ENCODE results near the gene COG2. TPM values are rescaled to one million over a fixed set of nuclear protein-coding genes. Genes with fewer than 3 reads are reported as not detected.

Gene COG2
- total and polyA plus RNA-seq, 2 of the 13 experiments (the other 11 are each of a cell fraction or from before 2014, with no cell fraction given) = 16.8 to 36.3 TPM

DNA sequence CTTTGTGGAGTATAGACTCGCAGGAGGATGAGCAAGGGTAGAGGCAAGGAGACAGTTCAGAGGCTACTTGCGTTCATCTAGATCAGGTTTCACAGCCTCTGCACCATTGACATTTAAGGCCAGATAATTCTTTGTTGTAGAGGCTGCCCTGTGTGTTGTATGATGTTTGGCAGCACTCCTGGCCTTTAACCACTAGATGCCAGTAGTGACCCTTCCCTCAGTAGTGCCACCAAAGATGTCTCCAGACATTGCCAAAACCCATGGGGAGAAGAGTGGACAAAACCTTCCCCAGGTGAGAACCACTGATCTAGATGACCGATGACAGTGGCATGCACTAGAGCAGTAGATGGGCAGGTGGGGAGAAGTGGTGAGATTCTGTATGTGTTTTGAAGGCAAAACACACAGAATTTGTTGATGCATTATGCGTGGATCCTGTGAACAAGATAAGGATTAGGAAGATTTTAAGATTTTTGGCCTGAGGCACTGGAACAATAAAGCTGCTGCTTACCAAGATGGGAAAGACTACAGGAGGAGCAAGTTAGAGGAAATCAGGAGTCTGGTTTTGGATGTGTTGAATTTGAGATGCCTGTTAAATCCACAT, 9.9 kb upstream of the COG2 start (continued):
- TF ChIP-seq, protein P1, sequence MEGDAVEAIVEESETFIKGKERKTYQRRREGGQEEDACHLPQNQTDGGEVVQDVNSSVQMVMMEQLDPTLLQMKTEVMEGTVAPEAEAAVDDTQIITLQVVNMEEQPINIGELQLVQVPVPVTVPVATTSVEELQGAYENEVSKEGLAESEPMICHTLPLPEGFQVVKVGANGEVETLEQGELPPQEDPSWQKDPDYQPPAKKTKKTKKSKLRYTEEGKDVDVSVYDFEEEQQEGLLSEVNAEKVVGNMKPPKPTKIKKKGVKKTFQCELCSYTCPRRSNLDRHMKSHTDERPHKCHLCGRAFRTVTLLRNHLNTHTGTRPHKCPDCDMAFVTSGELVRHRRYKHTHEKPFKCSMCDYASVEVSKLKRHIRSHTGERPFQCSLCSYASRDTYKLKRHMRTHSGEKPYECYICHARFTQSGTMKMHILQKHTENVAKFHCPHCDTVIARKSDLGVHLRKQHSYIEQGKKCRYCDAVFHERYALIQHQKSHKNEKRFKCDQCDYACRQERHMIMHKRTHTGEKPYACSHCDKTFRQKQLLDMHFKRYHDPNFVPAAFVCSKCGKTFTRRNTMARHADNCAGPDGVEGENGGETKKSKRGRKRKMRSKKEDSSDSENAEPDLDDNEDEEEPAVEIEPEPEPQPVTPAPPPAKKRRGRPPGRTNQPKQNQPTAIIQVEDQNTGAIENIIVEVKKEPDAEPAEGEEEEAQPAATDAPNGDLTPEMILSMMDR (CRISPR knock-in tag; IDR thresholded peaks at IDR 0.05) = peak; percentile 94
- no peak for TF ChIP-seq XBP1 (CRISPR knock-in tag; IDR thresholded peaks at IDR 0.05)
- TF ChIP-seq, protein P2, sequence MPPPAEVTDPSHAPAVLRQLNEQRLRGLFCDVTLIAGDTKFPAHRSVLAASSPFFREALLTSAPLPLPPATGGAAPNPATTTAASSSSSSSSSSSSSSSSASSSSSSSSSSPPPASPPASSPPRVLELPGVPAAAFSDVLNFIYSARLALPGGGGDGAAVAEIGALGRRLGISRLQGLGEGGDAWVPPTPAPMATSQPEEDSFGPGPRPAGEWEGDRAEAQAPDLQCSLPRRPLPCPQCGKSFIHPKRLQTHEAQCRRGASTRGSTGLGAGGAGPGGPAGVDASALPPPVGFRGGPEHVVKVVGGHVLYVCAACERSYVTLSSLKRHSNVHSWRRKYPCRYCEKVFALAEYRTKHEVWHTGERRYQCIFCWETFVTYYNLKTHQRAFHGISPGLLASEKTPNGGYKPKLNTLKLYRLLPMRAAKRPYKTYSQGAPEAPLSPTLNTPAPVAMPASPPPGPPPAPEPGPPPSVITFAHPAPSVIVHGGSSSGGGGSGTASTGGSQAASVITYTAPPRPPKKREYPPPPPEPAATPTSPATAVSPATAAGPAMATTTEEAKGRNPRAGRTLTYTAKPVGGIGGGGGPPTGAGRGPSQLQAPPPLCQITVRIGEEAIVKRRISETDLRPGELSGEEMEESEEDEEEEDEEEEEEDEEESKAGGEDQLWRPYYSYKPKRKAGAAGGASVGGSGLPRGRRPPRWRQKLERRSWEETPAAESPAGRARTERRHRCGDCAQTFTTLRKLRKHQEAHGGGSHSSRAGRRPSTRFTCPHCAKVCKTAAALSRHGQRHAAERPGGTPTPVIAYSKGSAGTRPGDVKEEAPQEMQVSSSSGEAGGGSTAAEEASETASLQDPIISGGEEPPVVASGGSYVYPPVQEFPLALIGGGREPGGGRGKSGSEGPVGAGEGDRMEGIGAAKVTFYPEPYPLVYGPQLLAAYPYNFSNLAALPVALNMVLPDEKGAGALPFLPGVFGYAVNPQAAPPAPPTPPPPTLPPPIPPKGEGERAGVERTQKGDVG (CRISPR knock-in tag; IDR thresholded peaks at IDR 0.05; ENCODE audit: borderline replicate concordance) = no peak
- TF ChIP-seq ZFX (CRISPR knock-in tag; IDR thresholded peaks at IDR 0.05; ENCODE audit: low read depth) = peak; percentile 24; the same call in 1 of the 2 replicates
- TF ChIP-seq ZMYM3 (CRISPR knock-in tag; IDR thresholded peaks at IDR 0.05) = 0 out of 2 replicates have a peak, but pooled peaks have one; percentile 11
- peak; percentile 44; the same call in 1 of the 2 replicates for TF ChIP-seq ZMYM4 (CRISPR knock-in tag; IDR thresholded peaks at IDR 0.05)
- TF ChIP-seq, protein P3, sequence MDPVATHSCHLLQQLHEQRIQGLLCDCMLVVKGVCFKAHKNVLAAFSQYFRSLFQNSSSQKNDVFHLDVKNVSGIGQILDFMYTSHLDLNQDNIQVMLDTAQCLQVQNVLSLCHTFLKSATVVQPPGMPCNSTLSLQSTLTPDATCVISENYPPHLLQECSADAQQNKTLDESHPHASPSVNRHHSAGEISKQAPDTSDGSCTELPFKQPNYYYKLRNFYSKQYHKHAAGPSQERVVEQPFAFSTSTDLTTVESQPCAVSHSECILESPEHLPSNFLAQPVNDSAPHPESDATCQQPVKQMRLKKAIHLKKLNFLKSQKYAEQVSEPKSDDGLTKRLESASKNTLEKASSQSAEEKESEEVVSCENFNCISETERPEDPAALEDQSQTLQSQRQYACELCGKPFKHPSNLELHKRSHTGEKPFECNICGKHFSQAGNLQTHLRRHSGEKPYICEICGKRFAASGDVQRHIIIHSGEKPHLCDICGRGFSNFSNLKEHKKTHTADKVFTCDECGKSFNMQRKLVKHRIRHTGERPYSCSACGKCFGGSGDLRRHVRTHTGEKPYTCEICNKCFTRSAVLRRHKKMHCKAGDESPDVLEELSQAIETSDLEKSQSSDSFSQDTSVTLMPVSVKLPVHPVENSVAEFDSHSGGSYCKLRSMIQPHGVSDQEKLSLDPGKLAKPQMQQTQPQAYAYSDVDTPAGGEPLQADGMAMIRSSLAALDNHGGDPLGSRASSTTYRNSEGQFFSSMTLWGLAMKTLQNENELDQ (CRISPR knock-in tag; IDR thresholded peaks at IDR 0.05; ENCODE audit: borderline replicate concordance) = 0 out of 2 replicates have a peak, but pooled peaks have one; percentile 34
- TF ChIP-seq ESRRA (CRISPR knock-in tag; IDR thresholded peaks at IDR 0.05; ENCODE audit: low read depth) = 0 out of 2 replicates have a peak, but pooled peaks have one; percentile 56
- TF ChIP-seq SNAI1 (CRISPR knock-in tag; IDR thresholded peaks at IDR 0.05; ENCODE audit: borderline replicate concordance) = no peak
- no peak for TF ChIP-seq ZNF562 (CRISPR knock-in tag; IDR thresholded peaks at IDR 0.05; ENCODE audit: borderline replicate concordance)
- TF ChIP-seq, protein P4, sequence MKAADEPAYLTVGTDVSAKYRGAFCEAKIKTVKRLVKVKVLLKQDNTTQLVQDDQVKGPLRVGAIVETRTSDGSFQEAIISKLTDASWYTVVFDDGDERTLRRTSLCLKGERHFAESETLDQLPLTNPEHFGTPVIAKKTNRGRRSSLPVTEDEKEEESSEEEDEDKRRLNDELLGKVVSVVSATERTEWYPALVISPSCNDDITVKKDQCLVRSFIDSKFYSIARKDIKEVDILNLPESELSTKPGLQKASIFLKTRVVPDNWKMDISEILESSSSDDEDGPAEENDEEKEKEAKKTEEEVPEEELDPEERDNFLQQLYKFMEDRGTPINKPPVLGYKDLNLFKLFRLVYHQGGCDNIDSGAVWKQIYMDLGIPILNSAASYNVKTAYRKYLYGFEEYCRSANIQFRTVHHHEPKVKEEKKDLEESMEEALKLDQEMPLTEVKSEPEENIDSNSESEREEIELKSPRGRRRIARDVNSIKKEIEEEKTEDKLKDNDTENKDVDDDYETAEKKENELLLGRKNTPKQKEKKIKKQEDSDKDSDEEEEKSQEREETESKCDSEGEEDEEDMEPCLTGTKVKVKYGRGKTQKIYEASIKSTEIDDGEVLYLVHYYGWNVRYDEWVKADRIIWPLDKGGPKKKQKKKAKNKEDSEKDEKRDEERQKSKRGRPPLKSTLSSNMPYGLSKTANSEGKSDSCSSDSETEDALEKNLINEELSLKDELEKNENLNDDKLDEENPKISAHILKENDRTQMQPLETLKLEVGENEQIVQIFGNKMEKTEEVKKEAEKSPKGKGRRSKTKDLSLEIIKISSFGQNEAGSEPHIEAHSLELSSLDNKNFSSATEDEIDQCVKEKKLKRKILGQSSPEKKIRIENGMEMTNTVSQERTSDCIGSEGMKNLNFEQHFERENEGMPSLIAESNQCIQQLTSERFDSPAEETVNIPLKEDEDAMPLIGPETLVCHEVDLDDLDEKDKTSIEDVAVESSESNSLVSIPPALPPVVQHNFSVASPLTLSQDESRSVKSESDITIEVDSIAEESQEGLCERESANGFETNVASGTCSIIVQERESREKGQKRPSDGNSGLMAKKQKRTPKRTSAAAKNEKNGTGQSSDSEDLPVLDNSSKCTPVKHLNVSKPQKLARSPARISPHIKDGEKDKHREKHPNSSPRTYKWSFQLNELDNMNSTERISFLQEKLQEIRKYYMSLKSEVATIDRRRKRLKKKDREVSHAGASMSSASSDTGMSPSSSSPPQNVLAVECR (CRISPR knock-in tag; IDR thresholded peaks at IDR 0.05; ENCODE audit: borderline replicate concordance) = peak; percentile 52; the same call in 1 of the 2 replicates
- TF ChIP-seq ZNF12 (CRISPR knock-in tag; IDR thresholded peaks at IDR 0.05) = peak; percentile 68; the same call in 1 of the 2 replicates
- 0 out of 2 replicates have a peak, but pooled peaks have one; percentile 29 for TF ChIP-seq SALL1 (CRISPR knock-in tag; IDR thresholded peaks at IDR 0.05)
